HEK293 (cell line): ENCODE measurements around the gene AGAP1.

Experiments
- AEBP2 ChIP-seq: fragments of 450-650 bp; formaldehyde crosslinking; IDR thresholded peaks from 2 replicates; pipeline ENCODE4 v1.5.1; 2016; ENCODE audit warnings: missing biosample characterization, missing genetic modification characterization, borderline replicate concordance
- BCL11A ChIP-seq: fragments of 450-650 bp; formaldehyde crosslinking; IDR thresholded peaks from 2 replicates; pipeline ENCODE4 v1.5.1; 2016; ENCODE audit warnings: low read depth, missing biosample characterization, missing genetic modification characterization
- GFI1B ChIP-seq: fragments of 450-650 bp; formaldehyde crosslinking; IDR thresholded peaks from 2 replicates; pipeline ENCODE4 v1.5.1; 2016; ENCODE audit warnings: missing biosample characterization, missing genetic modification characterization
- GLIS1 ChIP-seq: fragments of 450-650 bp; formaldehyde crosslinking; IDR thresholded peaks from 2 replicates; pipeline ENCODE4 v1.5.1; 2016; ENCODE audit warnings: missing biosample characterization, missing genetic modification characterization
- KLF9 ChIP-seq: fragments of 450-650 bp; formaldehyde crosslinking; IDR thresholded peaks from 2 replicates; pipeline ENCODE4 v1.5.1; 2016; ENCODE audit warnings: missing biosample characterization, missing genetic modification characterization, low read depth
- OVOL3 ChIP-seq: fragments of 450-650 bp; formaldehyde crosslinking; IDR thresholded peaks from 2 replicates; pipeline ENCODE4 v1.5.1; 2016; ENCODE audit warnings: missing biosample characterization, missing genetic modification characterization
- TRIM28 ChIP-seq: IDR thresholded peaks from 2 replicates; pipeline ENCODE4 v1.6.1; 2011; ENCODE audit warnings: low read length, control low read depth, borderline replicate concordance
- YY1 ChIP-seq: fragments of 450-650 bp; formaldehyde crosslinking; IDR thresholded peaks from 2 replicates; pipeline ENCODE4 v1.5.1; 2018; ENCODE audit warnings: missing biosample characterization, missing genetic modification characterization
- ZBTB17 ChIP-seq: fragments of 450-650 bp; formaldehyde crosslinking; IDR thresholded peaks from 2 replicates; pipeline ENCODE4 v1.5.1; 2016; ENCODE audit warnings: missing biosample characterization, missing genetic modification characterization
- ZBTB48 ChIP-seq: fragments of 450-650 bp; formaldehyde crosslinking; IDR thresholded peaks from 2 replicates; pipeline ENCODE4 v1.5.1; 2016; ENCODE audit warnings: missing biosample characterization, missing genetic modification characterization
- ZEB2 ChIP-seq: fragments of 450-650 bp; formaldehyde crosslinking; IDR thresholded peaks from 2 replicates; pipeline ENCODE4 v1.5.1; 2016; ENCODE audit warnings: missing biosample characterization, missing genetic modification characterization
- ZFHX2 ChIP-seq: fragments of 450-650 bp; formaldehyde crosslinking; conservative IDR thresholded peaks from 2 replicates; pipeline ENCODE4 v1.5.1; 2016; ENCODE audit warnings: missing biosample characterization, missing genetic modification characterization
- ZIC2 ChIP-seq: fragments of 450-650 bp; formaldehyde crosslinking; IDR thresholded peaks from 2 replicates; pipeline ENCODE4 v1.5.1; 2016; ENCODE audit warnings: missing biosample characterization, missing genetic modification characterization
- ZNF133 ChIP-seq: fragments of 450-650 bp; formaldehyde crosslinking; IDR thresholded peaks from 2 replicates; pipeline ENCODE4 v1.5.1; 2016; ENCODE audit warnings: missing biosample characterization, missing genetic modification characterization
- ZNF416 ChIP-seq: fragments of 450-650 bp; formaldehyde crosslinking; IDR thresholded peaks from 2 replicates; pipeline ENCODE4 v1.5.1; 2016; ENCODE audit warnings: missing biosample characterization, missing genetic modification characterization
- ZNF501 ChIP-seq: fragments of 450-650 bp; formaldehyde crosslinking; IDR thresholded peaks from 2 replicates; pipeline ENCODE4 v1.5.1; 2016; ENCODE audit warnings: missing biosample characterization, missing genetic modification characterization
- ZNF548 ChIP-seq: fragments of 450-650 bp; formaldehyde crosslinking; IDR thresholded peaks from 2 replicates; pipeline ENCODE4 v1.5.1; 2016; ENCODE audit warnings: missing biosample characterization, missing genetic modification characterization
- ZNF561 ChIP-seq: fragments of 450-650 bp; IDR thresholded peaks from 2 replicates; pipeline ENCODE4 v1.5.1; 2018; ENCODE audit warnings: missing biosample characterization, missing genetic modification characterization, borderline replicate concordance
- ZNF580 ChIP-seq: fragments of 450-650 bp; formaldehyde crosslinking; IDR thresholded peaks from 2 replicates; pipeline ENCODE4 v1.5.1; 2016; ENCODE audit warnings: missing biosample characterization, missing genetic modification characterization
- ZNF600 ChIP-seq: fragments of 450-650 bp; formaldehyde crosslinking; IDR thresholded peaks from 2 replicates; pipeline ENCODE4 v1.5.1; 2016; ENCODE audit warnings: missing biosample characterization, missing genetic modification characterization
- ZNF639 ChIP-seq: fragments of 450-650 bp; formaldehyde crosslinking; IDR thresholded peaks from 2 replicates; pipeline ENCODE4 v1.5.1; 2016; ENCODE audit warnings: missing biosample characterization, missing genetic modification characterization
- ZNF843 ChIP-seq: fragments of 450-650 bp; formaldehyde crosslinking; IDR thresholded peaks from 2 replicates; pipeline ENCODE4 v1.5.1; 2016; ENCODE audit warnings: missing biosample characterization, missing genetic modification characterization
- ZSCAN18 ChIP-seq: fragments of 450-650 bp; formaldehyde crosslinking; IDR thresholded peaks from 2 replicates; pipeline ENCODE4 v1.5.1; 2016; ENCODE audit warnings: missing biosample characterization, missing genetic modification characterization
- ZSCAN23 ChIP-seq: fragments of 450-650 bp; formaldehyde crosslinking; IDR thresholded peaks from 2 replicates; pipeline ENCODE4 v1.5.1; 2016; ENCODE audit warnings: missing biosample characterization, missing genetic modification characterization
- TF ChIP-seq, protein P1 (sequence below): fragments of 450-650 bp; formaldehyde crosslinking; IDR thresholded peaks from 2 replicates; pipeline ENCODE4 v1.5.1; 2016; ENCODE audit warnings: missing biosample characterization, missing genetic modification characterization
- TF ChIP-seq, protein P2 (sequence below): fragments of 450-650 bp; formaldehyde crosslinking; IDR thresholded peaks from 2 replicates; pipeline ENCODE4 v1.5.1; 2016; ENCODE audit warnings: missing biosample characterization, missing genetic modification characterization

AGAP1 gene

DNA sequence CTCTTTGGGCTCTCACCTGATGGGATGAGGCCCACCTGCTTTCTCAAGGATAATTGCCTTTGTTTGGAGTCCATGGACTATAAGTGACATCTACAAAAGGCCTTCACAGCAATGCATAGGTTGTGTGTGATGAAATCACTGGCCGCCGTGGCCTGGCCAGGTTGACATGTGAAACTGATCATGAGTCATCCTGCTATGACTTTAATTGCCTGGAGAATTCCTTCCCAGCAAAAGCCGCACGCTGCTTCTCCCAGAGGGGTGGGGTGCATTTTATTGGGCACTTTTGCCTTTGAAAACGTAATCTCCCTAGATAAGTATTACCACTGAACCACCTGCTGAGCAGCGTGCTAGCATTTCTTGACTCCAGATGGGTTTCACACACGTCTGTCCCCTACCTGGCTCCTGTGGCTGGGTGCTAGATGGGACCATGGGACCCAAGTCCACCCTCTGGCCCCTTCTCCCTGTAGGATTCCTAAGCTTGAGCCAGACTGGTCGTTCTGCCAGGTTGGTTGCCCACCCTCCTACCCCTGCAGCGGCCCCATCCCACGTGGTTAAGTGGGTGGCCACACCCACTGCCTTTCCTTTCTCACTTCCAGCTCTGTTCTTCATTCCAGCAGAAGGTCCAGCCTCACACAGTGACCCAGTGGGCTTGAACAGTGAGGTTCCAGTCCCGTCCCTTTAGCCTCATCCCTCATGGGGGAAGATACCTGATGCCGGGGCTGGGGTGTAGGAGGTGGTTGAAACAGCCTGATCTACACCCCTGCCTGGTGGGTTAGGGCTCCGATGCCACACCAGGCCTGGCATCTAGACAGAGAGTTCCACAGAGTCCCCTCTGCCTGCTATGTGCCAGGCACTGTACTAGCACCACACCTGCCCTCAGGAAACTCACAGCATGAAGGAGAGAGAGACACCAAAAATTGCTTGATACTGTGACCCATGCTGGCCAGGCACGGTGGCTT lies 584.7 kb downstream of the AGAP1 start (continued):
- peak; percentile 33; the same call in 1 of the 2 replicates for TF ChIP-seq ZBTB48 (tag by site-specific recombination)
- TF ChIP-seq ZNF548 (tag by site-specific recombination): no peak
- TF ChIP-seq ZIC2 (tag by site-specific recombination): peak; percentile 93
- no peak for TF ChIP-seq ZSCAN18 (tag by site-specific recombination)
- TF ChIP-seq ZSCAN23 (tag by site-specific recombination): no peak; the same call in 1 of the 2 replicates
- peak; percentile 83; the same call in 1 of the 2 replicates for TF ChIP-seq TRIM28
- no peak for TF ChIP-seq ZBTB17 (tag by site-specific recombination)
- peak; percentile 84 for TF ChIP-seq KLF9
- 0 out of 2 replicates have a peak, but pooled peaks have one; percentile 20 for TF ChIP-seq ZNF501 (tag by site-specific recombination)
- TF ChIP-seq, protein P1, sequence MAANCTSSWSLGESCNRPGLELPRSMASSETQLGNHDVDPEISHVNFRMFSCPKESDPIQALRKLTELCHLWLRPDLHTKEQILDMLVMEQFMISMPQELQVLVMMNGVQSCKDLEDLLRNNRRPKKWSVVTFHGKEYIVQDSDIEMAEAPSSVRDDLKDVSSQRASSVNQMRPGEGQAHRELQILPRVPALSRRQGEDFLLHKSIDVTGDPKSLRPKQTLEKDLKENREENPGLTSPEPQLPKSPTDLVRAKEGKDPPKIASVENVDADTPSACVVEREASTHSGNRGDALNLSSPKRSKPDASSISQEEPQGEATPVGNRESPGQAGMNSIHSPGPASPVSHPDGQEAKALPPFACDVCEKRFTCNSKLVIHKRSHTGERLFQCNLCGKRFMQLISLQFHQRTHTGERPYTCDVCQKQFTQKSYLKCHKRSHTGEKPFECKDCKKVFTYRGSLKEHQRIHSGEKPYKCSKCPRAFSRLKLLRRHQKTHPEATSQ: no peak
- TF ChIP-seq ZEB2 (tag by site-specific recombination): peak; percentile 95
- no peak for TF ChIP-seq AEBP2 (tag by site-specific recombination)
- TF ChIP-seq ZNF416 (tag by site-specific recombination): no peak
- TF ChIP-seq, protein P2, sequence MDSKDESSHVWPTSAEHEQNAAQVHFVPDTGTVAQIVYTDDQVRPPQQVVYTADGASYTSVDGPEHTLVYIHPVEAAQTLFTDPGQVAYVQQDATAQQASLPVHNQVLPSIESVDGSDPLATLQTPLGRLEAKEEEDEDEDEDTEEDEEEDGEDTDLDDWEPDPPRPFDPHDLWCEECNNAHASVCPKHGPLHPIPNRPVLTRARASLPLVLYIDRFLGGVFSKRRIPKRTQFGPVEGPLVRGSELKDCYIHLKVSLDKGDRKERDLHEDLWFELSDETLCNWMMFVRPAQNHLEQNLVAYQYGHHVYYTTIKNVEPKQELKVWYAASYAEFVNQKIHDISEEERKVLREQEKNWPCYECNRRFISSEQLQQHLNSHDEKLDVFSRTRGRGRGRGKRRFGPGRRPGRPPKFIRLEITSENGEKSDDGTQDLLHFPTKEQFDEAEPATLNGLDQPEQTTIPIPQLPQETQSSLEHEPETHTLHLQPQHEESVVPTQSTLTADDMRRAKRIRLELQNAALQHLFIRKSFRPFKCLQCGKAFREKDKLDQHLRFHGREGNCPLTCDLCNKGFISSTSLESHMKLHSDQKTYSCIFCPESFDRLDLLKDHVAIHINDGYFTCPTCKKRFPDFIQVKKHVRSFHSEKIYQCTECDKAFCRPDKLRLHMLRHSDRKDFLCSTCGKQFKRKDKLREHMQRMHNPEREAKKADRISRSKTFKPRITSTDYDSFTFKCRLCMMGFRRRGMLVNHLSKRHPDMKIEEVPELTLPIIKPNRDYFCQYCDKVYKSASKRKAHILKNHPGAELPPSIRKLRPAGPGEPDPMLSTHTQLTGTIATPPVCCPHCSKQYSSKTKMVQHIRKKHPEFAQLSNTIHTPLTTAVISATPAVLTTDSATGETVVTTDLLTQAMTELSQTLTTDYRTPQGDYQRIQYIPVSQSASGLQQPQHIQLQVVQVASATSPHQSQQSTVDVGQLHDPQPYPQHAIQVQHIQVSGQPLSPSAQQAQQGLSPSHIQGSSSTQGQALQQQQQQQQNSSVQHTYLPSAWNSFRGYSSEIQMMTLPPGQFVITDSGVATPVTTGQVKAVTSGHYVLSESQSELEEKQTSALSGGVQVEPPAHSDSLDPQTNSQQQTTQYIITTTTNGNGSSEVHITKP (tag by site-specific recombination): peak; percentile 92
- peak; percentile 91 for TF ChIP-seq GLIS1
- TF ChIP-seq ZNF133 (tag by site-specific recombination): no peak
- TF ChIP-seq GFI1B: 0 out of 2 replicates have a peak, but pooled peaks have one; percentile 22
- TF ChIP-seq OVOL3 (tag by site-specific recombination): peak; percentile 62
- no peak; the same call in 1 of the 2 replicates for TF ChIP-seq ZNF639
- peak; percentile 76 for TF ChIP-seq ZNF600 (tag by site-specific recombination)
- TF ChIP-seq ZNF580 (tag by site-specific recombination): peak; percentile 85
- TF ChIP-seq ZNF561: peak; percentile 75; the same call in 1 of the 2 replicates
- TF ChIP-seq YY1 (tag by site-specific recombination): peak; percentile 52; the same call in 1 of the 2 replicates
- peak; percentile 92 for TF ChIP-seq BCL11A
- peak; percentile 89 for TF ChIP-seq ZFHX2 (tag by site-specific recombination)
- TF ChIP-seq ZNF843 (tag by site-specific recombination): peak; percentile 90
